OCI-LY7 (cell line): ENCODE data around the gene FGF18. TPM values are rescaled to one million over a fixed set of nuclear protein-coding genes. Genes with fewer than 3 reads are reported as not detected.
"Not testable (repeated sequence)": the region's sequence is repeated elsewhere in the genome, so short reads cannot be mapped to it uniquely, and the experiment has no call there.

Experiments
- BruUV-seq: library from RNA; stranded (reverse); fragments of 400-500 nt; replicated peaks from 2 replicates; lab custom pipeline; 2021; lab: Mats Ljungman, UMichigan
- CTCF ChIA-PET: fragments of 300-600 bp; sonication (Branson Sonifier 250); formaldehyde crosslinking; loops from one replicate; lab custom pipeline; 2022; ENCODE audit warnings: antibody characterized with exemption; ENCODE audit not compliant: unreplicated experiment; lab: Charles Lee
- POLR2A ChIA-PET: fragments of 300-600 bp; sonication (Branson Sonifier 250); formaldehyde crosslinking; loops from one replicate; lab custom pipeline; 2022; ENCODE audit warnings: antibody characterized with exemption; lab: Charles Lee
- DNase-seq: peaks from one replicate; pipeline ENCODE4 v3.0.0-alpha.2; 2015; ENCODE audit warnings: low spot score
- H2AFZ ChIP-seq: fragments of 200-600 bp; sonication (generic), shearing (Covaris generic); 2 replicates; pipeline ENCODE4 v1.6.1; 2014; ENCODE audit warnings: mild to moderate bottlenecking, antibody characterized with exemption, low read length, moderate library complexity
- H3K27ac ChIP-seq: fragments of 200-600 bp; sonication (generic); 2 replicates; pipeline ENCODE4 v1.5.1; 2014; ENCODE audit warnings: mixed run types, low read depth, mild to moderate bottlenecking, moderate library complexity, low read length, inconsistent platforms; ENCODE audit not compliant: poor library complexity, severe bottlenecking
- H3K36me3 ChIP-seq: fragments of 200-600 bp; sonication (generic); 2 replicates; pipeline ENCODE4 v1.6.1; 2014; ENCODE audit warnings: mild to moderate bottlenecking, antibody characterized with exemption, low read length, moderate library complexity, mixed read lengths; ENCODE audit not compliant: insufficient read depth
- H3K4me1 ChIP-seq: fragments of 200-600 bp; sonication (generic); 2 replicates; pipeline ENCODE4 v1.5.1; 2014; ENCODE audit warnings: mild to moderate bottlenecking, low read length; ENCODE audit not compliant: insufficient read depth, poor library complexity, severe bottlenecking
- H3K4me2 ChIP-seq: fragments of 200-600 bp; sonication (generic); 2 replicates; pipeline ENCODE4 v1.6.1; 2014; ENCODE audit warnings: mild to moderate bottlenecking, low read length
- H3K4me3 ChIP-seq: fragments of 200-600 bp; sonication (generic); 2 replicates; pipeline ENCODE4 v1.5.1; 2014; ENCODE audit warnings: mild to moderate bottlenecking, low read depth, low read length; ENCODE audit not compliant: poor library complexity, severe bottlenecking
- H3K79me2 ChIP-seq: fragments of 200-600 bp; sonication (generic); 2 replicates; pipeline ENCODE4 v1.6.1; 2016; ENCODE audit warnings: low read depth, mild to moderate bottlenecking, low read length, moderate library complexity, mixed read lengths; ENCODE audit not compliant: insufficient read depth
- H3K9me2 ChIP-seq: fragments of 200-600 bp; sonication (generic); 2 replicates; pipeline ENCODE4 v1.6.1; 2016; ENCODE audit warnings: mild to moderate bottlenecking, low read length, mixed read lengths; ENCODE audit not compliant: insufficient read depth
- H3K9me3 ChIP-seq: fragments of 200-600 bp; sonication (generic); 2 replicates; pipeline ENCODE4 v1.6.1; 2014; ENCODE audit warnings: mild to moderate bottlenecking, mixed run types, low read length, mixed read lengths
- H4K20me1 ChIP-seq: fragments of 200-600 bp; sonication (generic); 2 replicates; pipeline ENCODE4 v1.6.1; 2014; ENCODE audit warnings: mild to moderate bottlenecking, antibody characterized with exemption, low read length, moderate library complexity, mixed read lengths; ENCODE audit not compliant: insufficient read depth
- CTCF ChIP-seq: fragments of 200-600 bp; sonication (generic); conservative IDR thresholded peaks from 2 replicates; pipeline ENCODE4 v1.5.1; 2014; ENCODE audit warnings: mild to moderate bottlenecking, antibody characterized with exemption, low read length, moderate library complexity, mixed read lengths
- EZH2phosphoT487 ChIP-seq: fragments of 200-600 bp; sonication (generic); IDR thresholded peaks from 2 replicates; pipeline ENCODE4 v1.6.1; 2018; ENCODE audit warnings: low read depth, borderline replicate concordance, mild to moderate bottlenecking, mixed run types, antibody characterized with exemption, low read length, moderate library complexity, mixed read lengths
- intact Hi-C: fragments of 100-400 bp; cut with micrococcal nuclease; formaldehyde crosslinking; loops from one replicate; pipeline ENCODE4 v1.10.0; 2022; ENCODE audit not compliant: unreplicated experiment
- total RNA-seq, 2 experiments: library from RNA; depleted of rRNA in 1 of 2; stranded (reverse); fragments of >200 nt in 1 of 2; shearing (Covaris generic) in 1 of 2; gene quantifications; 2 replicates each; pipeline ENCODE4 v1.2.3, GENCODE V29; 2014 to 2022

FGF18 gene
- total RNA-seq, 2 experiments from 2014 or later = 0.16 TPM; not detected in 1

GRCh38 chr5:171397599-171397998 is 21.8 kb upstream of the FGF18 start:
- Histone ChIP-seq H3K4me1 (peaks cover 4% of the 10 kb centered on the region), H3K9me2 (no peaks in the 10 kb centered on the region), H3K4me2 (no peak overlapping the region), H3K4me3 (no peak overlapping the region), H3K79me2 (peaks cover 94% of the 10 kb centered on the region), H4K20me1 (peaks cover 82% of the 10 kb centered on the region), H2AFZ (no peak overlapping the region), H3K9me3 (no peaks in the 10 kb centered on the region), H3K36me3 (peaks cover 96% of the 10 kb centered on the region), H3K27ac (no peak overlapping the region)
- intact Hi-C loops = no loop called here
- TF ChIP-seq EZH2phosphoT487 = no peak
- TF ChIP-seq CTCF = no peak
- CTCF ChIA-PET = no interaction called here
- POLR2A ChIA-PET = interaction anchor here (0.7 kb wide), 1 partner anchor 16 kb away, joined by 3 read pairs; no protein-coding TSS in a partner anchor
- DNase-seq = no peak
- BruUV-seq = no TSS peak

GRCh38 chr5:171398660-171399059 is 20.8 kb upstream of the FGF18 start:
- H3K4me1 ChIP-seq, H3K9me3 ChIP-seq, H3K27ac ChIP-seq, H2AFZ ChIP-seq, intact Hi-C loops, CTCF ChIA-PET, H3K4me2 ChIP-seq, BruUV-seq, H3K9me2 ChIP-seq, DNase-seq, H3K4me3 ChIP-seq: not testable (repeated sequence)
- Histone ChIP-seq H3K79me2 (peaks cover 84% of the 10 kb centered on the region), H4K20me1 (peaks cover 71% of the 10 kb centered on the region), H3K36me3 (peaks cover 85% of the 10 kb centered on the region)
- POLR2A ChIA-PET = interaction anchor here (1.1 kb wide), 1 partner anchor 9 kb away, joined by 3 read pairs; no protein-coding TSS in a partner anchor

- no peak for DNase-seq
- Histone ChIP-seq H2AFZ (no peak overlapping the region), H3K79me2 (peaks cover 73% of the 10 kb centered on the region), H3K4me1 (no peaks in the 10 kb centered on the region), H3K36me3 (peaks cover 76% of the 10 kb centered on the region), H3K4me2 (no peak overlapping the region), H3K4me3 (no peak overlapping the region), H3K9me3 (no peaks in the 10 kb centered on the region), H3K9me2 (no peaks in the 10 kb centered on the region), H4K20me1 (peaks cover 62% of the 10 kb centered on the region), H3K27ac (no peak overlapping the region)
- intact Hi-C loops = no loop called here
- no peak for TF ChIP-seq EZH2phosphoT487
- no peak for TF ChIP-seq CTCF
- CTCF ChIA-PET = no interaction called here
- POLR2A ChIA-PET = interaction anchor here (0.9 kb wide), 1 partner anchor 12 kb away, joined by 6 read pairs; the partner anchor contains the start of gene NPM1
- no TSS peak for BruUV-seq
These were observed 19.3 kb upstream of the FGF18 start for GRCh38 chr5:171400169-171400568.
